RKO (cell line): ENCODE data around the gene PLA1A.
"Not testable (repeated sequence)": the region's sequence is repeated elsewhere in the genome, so short reads cannot be mapped to it uniquely, and the experiment has no call there.

Source experiments
- DNase-seq: peaks from one replicate; pipeline ENCODE4 v3.0.0-alpha.2; 2016; ENCODE audit warnings: low spot score

Gene PLA1A

GRCh38 chr3:119597548-119598288, at the start of gene PLA1A:
PLA1A (plus strand) TSS chr3:119597885; CDS start chr3:119597914, 29 bp downstream.
- no peak for DNase-seq

GRCh38 chr3:119548341-119548740, 49.3 kb upstream of the PLA1A start:
- DNase-seq: no peak

GRCh38 chr3:119550192-119550910, 47.3 kb upstream of the PLA1A start:
- DNase-seq: no peak

GRCh38 chr3:119551598-119551997, 46.1 kb upstream of the PLA1A start:
- no peak for DNase-seq

GRCh38 chr3:119552928-119553327, 44.8 kb upstream of the PLA1A start:
- not testable (repeated sequence) for DNase-seq

GRCh38 chr3:119553823-119554415, 43.8 kb upstream of the PLA1A start:
- DNase-seq: no peak

GRCh38 chr3:119555309-119555735, 42.4 kb upstream of the PLA1A start:
- no peak for DNase-seq

- DNase-seq: no peak
Observed at GRCh38 chr3:119555929-119556328, 41.8 kb upstream of the PLA1A start.

GRCh38 chr3:119557192-119557876, 40.4 kb upstream of the PLA1A start:
- no peak for DNase-seq

- no peak for DNase-seq
Observed at GRCh38 chr3:119557877-119558269, 39.8 kb upstream of the PLA1A start.

- DNase-seq: no peak
Observed at GRCh38 chr3:119558626-119559317, 38.9 kb upstream of the PLA1A start.

- DNase-seq: peak; percentile 77
Observed at GRCh38 chr3:119559441-119559963, 38.2 kb upstream of the PLA1A start, which contains the start of gene CD80. CD80 (minus strand) TSS chr3:119559614; CDS start chr3:119557728, 1,886 bp downstream.

- DNase-seq: no peak
Observed at GRCh38 chr3:119560160-119560559, 37.5 kb upstream of the PLA1A start.

GRCh38 chr3:119562307-119562961, 35.3 kb upstream of the PLA1A start:
- DNase-seq: no peak

- DNase-seq: not testable (repeated sequence)
Observed at GRCh38 chr3:119563334-119563733, 34.4 kb upstream of the PLA1A start.

GRCh38 chr3:119569156-119569555, 28.5 kb upstream of the PLA1A start:
- no peak for DNase-seq

GRCh38 chr3:119570229-119570628, 27.5 kb upstream of the PLA1A start:
- no peak for DNase-seq

GRCh38 chr3:119571230-119571629, 26.5 kb upstream of the PLA1A start:
- no peak for DNase-seq

- DNase-seq: no peak
Observed at GRCh38 chr3:119571688-119572087, 26.0 kb upstream of the PLA1A start.

GRCh38 chr3:119575507-119575906, 22.2 kb upstream of the PLA1A start:
- DNase-seq: no peak
